GM18526 (cell line): ENCODE measurements around the gene MYB.

ENCODE experiments used
- POLR2A ChIP-seq: IDR thresholded peaks from 3 replicates; pipeline ENCODE4 v1.6.1; 2011; ENCODE audit not compliant: insufficient read length; ENCODE audit errors: extremely low read depth

The MYB gene

GRCh38 chr6:135195522-135195921, 14.4 kb downstream of the MYB start:
- TF ChIP-seq POLR2A, result no peak

GRCh38 chr6:135196739-135197510, 15.8 kb downstream of the MYB start:
- TF ChIP-seq POLR2A, result no peak

GRCh38 chr6:135202836-135203235, 21.7 kb downstream of the MYB start:
- TF ChIP-seq POLR2A, result no peak

- TF ChIP-seq POLR2A, result no peak
Observed at GRCh38 chr6:135204951-135205350, 23.8 kb downstream of the MYB start.

GRCh38 chr6:135209803-135210202, 28.7 kb downstream of the MYB start:
- no peak for TF ChIP-seq POLR2A

GRCh38 chr6:135210632-135211305, 29.7 kb downstream of the MYB start:
- no peak for TF ChIP-seq POLR2A

- no peak for TF ChIP-seq POLR2A
Observed at GRCh38 chr6:135211306-135211702, 30.2 kb downstream of the MYB start.

- TF ChIP-seq POLR2A, result no peak
Observed at GRCh38 chr6:135212020-135212806, 31.1 kb downstream of the MYB start.

GRCh38 chr6:135212935-135213334, 31.8 kb downstream of the MYB start:
- TF ChIP-seq POLR2A, result no peak

- no peak for TF ChIP-seq POLR2A
Observed at GRCh38 chr6:135213616-135214015, 32.5 kb downstream of the MYB start.

GRCh38 chr6:135215160-135215559, 34.1 kb downstream of the MYB start:
- no peak for TF ChIP-seq POLR2A

- no peak for TF ChIP-seq POLR2A
Observed at GRCh38 chr6:135215563-135215962, 34.5 kb downstream of the MYB start.

- TF ChIP-seq POLR2A, result no peak
Observed at GRCh38 chr6:135217663-135218062, 36.6 kb downstream of the MYB start.

GRCh38 chr6:135219346-135219745, 38.2 kb downstream of the MYB start:
- no peak for TF ChIP-seq POLR2A

GRCh38 chr6:135221042-135221441, 39.9 kb downstream of the MYB start:
- TF ChIP-seq POLR2A, result no peak

GRCh38 chr6:135221505-135221904, 40.4 kb downstream of the MYB start:
- no peak for TF ChIP-seq POLR2A

- TF ChIP-seq POLR2A, result no peak
Observed at GRCh38 chr6:135222623-135223022, 41.5 kb downstream of the MYB start.
